Endothelial cell (in vitro differentiated cells): ENCODE results near the gene ME1. TPM values are rescaled to one million over a fixed set of nuclear protein-coding genes. Genes with fewer than 3 reads are reported as not detected.

Experiments
- DNase-seq: peaks from one replicate; pipeline ENCODE4 v3.0.0; 2021; ENCODE audit warnings: low spot score
- H3K27ac Mint-ChIP-seq: one replicate; pipeline ENCODE4 v1.8.0; 2021; ENCODE audit warnings: mixed read lengths, inconsistent platforms; ENCODE audit not compliant: unreplicated experiment
- H3K27me3 Mint-ChIP-seq: one replicate; pipeline ENCODE4 v1.8.0; 2021; ENCODE audit warnings: mild to moderate bottlenecking, moderate library complexity, mixed read lengths, inconsistent platforms; ENCODE audit not compliant: unreplicated experiment
- H3K36me3 Mint-ChIP-seq: one replicate; pipeline ENCODE4 v1.8.0; 2021; ENCODE audit warnings: mild to moderate bottlenecking, low read depth, mixed read lengths, inconsistent platforms; ENCODE audit not compliant: unreplicated experiment
- H3K4me1 Mint-ChIP-seq: one replicate; pipeline ENCODE4 v1.8.0; 2021; ENCODE audit warnings: mild to moderate bottlenecking, mixed read lengths, inconsistent platforms; ENCODE audit not compliant: unreplicated experiment
- H3K4me3 Mint-ChIP-seq: one replicate; pipeline ENCODE4 v1.8.0; 2021; ENCODE audit warnings: mild to moderate bottlenecking, mixed read lengths, inconsistent platforms; ENCODE audit not compliant: unreplicated experiment
- H3K9me3 Mint-ChIP-seq: one replicate; pipeline ENCODE4 v1.8.0; 2021; ENCODE audit warnings: mixed read lengths, inconsistent platforms; ENCODE audit not compliant: unreplicated experiment
- CTCF ChIP-seq: fragments of 200-600 bp; sonication (generic); IDR thresholded peaks from one replicate; pipeline ENCODE4 v1.5.0; 2021; ENCODE audit warnings: antibody characterized with exemption; ENCODE audit not compliant: unreplicated experiment
- total RNA-seq: library from RNA; stranded (reverse); fragmentation: NEBNext Ultra II Directional; extraction: Animal tissue kit (Norgen Biotek cat#: 25700); gene quantifications from one replicate; pipeline ENCODE4 v1.2.1, GENCODE V29; 2021; ENCODE audit not compliant: unreplicated experiment

The ME1 gene
- total RNA-seq, 1 donor from 2014 or later: 13.4 TPM

- no peak for DNase-seq
- no peaks in the 10 kb centered on the region for H3K9me3 Mint-ChIP-seq
- peak; percentile 51 for TF ChIP-seq CTCF
- no peak overlapping the region for H3K27ac Mint-ChIP-seq
- H3K36me3 Mint-ChIP-seq: peaks cover 3% of the 10 kb centered on the region
- peaks cover 10% of the 10 kb centered on the region for H3K4me1 Mint-ChIP-seq
- no peaks in the 10 kb centered on the region for H3K27me3 Mint-ChIP-seq
- H3K4me3 Mint-ChIP-seq: no peak overlapping the region
Measured at GRCh38 chr6:83417880-83418663, 12.8 kb downstream of the ME1 start.

- Mint-ChIP-seq H3K4me1 (no peaks in the 10 kb centered on the region), H3K27ac (no peak overlapping the region), H3K27me3 (no peaks in the 10 kb centered on the region), H3K9me3 (no peaks in the 10 kb centered on the region), H3K4me3 (no peak overlapping the region), H3K36me3 (no peaks in the 10 kb centered on the region)
- no peak for TF ChIP-seq CTCF
- DNase-seq: no peak
Measured at GRCh38 chr6:83413068-83413467, 17.8 kb downstream of the ME1 start.

GRCh38 chr6:83411731-83412130 lies 19.1 kb downstream of the ME1 start:
- H3K27ac Mint-ChIP-seq: no peak overlapping the region
- no peak overlapping the region for H3K4me3 Mint-ChIP-seq
- H3K9me3 Mint-ChIP-seq: no peaks in the 10 kb centered on the region
- peaks cover 3% of the 10 kb centered on the region for H3K36me3 Mint-ChIP-seq
- no peak for TF ChIP-seq CTCF
- no peaks in the 10 kb centered on the region for H3K27me3 Mint-ChIP-seq
- DNase-seq: no peak
- no peaks in the 10 kb centered on the region for H3K4me1 Mint-ChIP-seq

GRCh38 chr6:83403191-83403590 lies 27.7 kb downstream of the ME1 start:
- TF ChIP-seq CTCF: no peak
- H3K27ac Mint-ChIP-seq: no peak overlapping the region
- H3K36me3 Mint-ChIP-seq: peaks cover 21% of the 10 kb centered on the region
- peaks cover 2% of the 10 kb centered on the region for H3K4me1 Mint-ChIP-seq
- no peak for DNase-seq
- H3K27me3 Mint-ChIP-seq: peaks cover 2% of the 10 kb centered on the region
- H3K9me3 Mint-ChIP-seq: no peaks in the 10 kb centered on the region
- H3K4me3 Mint-ChIP-seq: no peak overlapping the region

- peaks cover 15% of the 10 kb centered on the region for H3K4me1 Mint-ChIP-seq
- H3K9me3 Mint-ChIP-seq: no peaks in the 10 kb centered on the region
- H3K36me3 Mint-ChIP-seq: peaks cover 7% of the 10 kb centered on the region
- H3K27ac Mint-ChIP-seq: no peak overlapping the region
- no peak for DNase-seq
- no peak for TF ChIP-seq CTCF
- H3K27me3 Mint-ChIP-seq: peaks cover 1% of the 10 kb centered on the region
- no peak overlapping the region for H3K4me3 Mint-ChIP-seq
Measured at GRCh38 chr6:83389606-83390005, 41.2 kb downstream of the ME1 start.
